ENCODE measurements around the gene E2F4. TPM values are rescaled to one million over a fixed set of nuclear protein-coding genes. Genes with fewer than 3 reads are reported as not detected.

The E2F4 gene
- total and polyA plus RNA-seq, 9 of the 15 experiments (the other 6 are each of a cell fraction or from before 2014, with no cell fraction given): 9.7 to 139 (median 106) TPM

DNA sequence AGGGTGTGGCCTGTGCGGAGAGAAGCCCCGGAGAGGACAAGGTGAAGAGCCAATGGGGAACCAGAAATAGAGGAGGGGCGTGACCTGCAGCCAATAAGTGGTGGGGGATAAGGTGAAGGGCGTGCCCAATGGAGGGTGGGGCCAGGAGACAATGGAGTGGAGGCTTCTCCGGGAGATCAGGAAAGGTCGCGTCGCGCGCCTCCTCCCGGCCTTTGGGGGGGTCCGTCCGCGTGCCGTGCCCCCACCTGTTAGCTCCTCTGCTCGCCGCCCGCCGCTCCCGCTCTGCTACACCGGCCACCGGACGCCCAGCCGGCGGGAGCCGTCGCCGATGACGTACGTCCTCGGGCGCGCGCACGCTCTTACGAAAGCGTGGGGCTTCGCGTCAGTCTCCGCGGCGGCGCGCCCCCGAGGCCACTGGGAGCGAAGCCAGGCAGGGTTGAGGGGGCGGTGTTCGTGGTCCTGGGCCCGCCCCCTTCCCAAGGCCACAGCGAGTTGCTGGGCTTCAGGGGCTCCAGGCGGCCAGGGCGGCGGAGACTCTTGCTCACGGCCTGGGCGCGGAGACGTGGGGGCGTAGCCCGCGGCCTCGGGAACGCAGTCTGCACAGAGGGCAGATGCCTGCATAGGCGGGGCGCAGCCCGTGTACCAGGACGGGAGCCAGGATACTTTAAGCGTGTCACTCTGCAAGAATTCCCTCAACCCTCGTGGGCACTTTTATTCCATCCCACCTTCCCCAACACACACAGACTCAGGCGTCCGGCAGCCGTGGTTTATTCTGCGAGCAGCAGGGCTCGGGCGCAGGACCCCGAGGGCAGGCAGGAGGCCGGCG is 8.1 kb upstream of the E2F4 start, which contains the start of gene MATCAP1 (continued):
- no peak for TF ChIP-seq MYBL2 (IDR thresholded peaks at IDR 0.05; ENCODE audit: low read depth)
- no peak for TF ChIP-seq MYBL2 (CRISPR knock-in tag; IDR thresholded peaks at IDR 0.05; ENCODE audit: borderline replicate concordance)
- TF ChIP-seq, protein P1, sequence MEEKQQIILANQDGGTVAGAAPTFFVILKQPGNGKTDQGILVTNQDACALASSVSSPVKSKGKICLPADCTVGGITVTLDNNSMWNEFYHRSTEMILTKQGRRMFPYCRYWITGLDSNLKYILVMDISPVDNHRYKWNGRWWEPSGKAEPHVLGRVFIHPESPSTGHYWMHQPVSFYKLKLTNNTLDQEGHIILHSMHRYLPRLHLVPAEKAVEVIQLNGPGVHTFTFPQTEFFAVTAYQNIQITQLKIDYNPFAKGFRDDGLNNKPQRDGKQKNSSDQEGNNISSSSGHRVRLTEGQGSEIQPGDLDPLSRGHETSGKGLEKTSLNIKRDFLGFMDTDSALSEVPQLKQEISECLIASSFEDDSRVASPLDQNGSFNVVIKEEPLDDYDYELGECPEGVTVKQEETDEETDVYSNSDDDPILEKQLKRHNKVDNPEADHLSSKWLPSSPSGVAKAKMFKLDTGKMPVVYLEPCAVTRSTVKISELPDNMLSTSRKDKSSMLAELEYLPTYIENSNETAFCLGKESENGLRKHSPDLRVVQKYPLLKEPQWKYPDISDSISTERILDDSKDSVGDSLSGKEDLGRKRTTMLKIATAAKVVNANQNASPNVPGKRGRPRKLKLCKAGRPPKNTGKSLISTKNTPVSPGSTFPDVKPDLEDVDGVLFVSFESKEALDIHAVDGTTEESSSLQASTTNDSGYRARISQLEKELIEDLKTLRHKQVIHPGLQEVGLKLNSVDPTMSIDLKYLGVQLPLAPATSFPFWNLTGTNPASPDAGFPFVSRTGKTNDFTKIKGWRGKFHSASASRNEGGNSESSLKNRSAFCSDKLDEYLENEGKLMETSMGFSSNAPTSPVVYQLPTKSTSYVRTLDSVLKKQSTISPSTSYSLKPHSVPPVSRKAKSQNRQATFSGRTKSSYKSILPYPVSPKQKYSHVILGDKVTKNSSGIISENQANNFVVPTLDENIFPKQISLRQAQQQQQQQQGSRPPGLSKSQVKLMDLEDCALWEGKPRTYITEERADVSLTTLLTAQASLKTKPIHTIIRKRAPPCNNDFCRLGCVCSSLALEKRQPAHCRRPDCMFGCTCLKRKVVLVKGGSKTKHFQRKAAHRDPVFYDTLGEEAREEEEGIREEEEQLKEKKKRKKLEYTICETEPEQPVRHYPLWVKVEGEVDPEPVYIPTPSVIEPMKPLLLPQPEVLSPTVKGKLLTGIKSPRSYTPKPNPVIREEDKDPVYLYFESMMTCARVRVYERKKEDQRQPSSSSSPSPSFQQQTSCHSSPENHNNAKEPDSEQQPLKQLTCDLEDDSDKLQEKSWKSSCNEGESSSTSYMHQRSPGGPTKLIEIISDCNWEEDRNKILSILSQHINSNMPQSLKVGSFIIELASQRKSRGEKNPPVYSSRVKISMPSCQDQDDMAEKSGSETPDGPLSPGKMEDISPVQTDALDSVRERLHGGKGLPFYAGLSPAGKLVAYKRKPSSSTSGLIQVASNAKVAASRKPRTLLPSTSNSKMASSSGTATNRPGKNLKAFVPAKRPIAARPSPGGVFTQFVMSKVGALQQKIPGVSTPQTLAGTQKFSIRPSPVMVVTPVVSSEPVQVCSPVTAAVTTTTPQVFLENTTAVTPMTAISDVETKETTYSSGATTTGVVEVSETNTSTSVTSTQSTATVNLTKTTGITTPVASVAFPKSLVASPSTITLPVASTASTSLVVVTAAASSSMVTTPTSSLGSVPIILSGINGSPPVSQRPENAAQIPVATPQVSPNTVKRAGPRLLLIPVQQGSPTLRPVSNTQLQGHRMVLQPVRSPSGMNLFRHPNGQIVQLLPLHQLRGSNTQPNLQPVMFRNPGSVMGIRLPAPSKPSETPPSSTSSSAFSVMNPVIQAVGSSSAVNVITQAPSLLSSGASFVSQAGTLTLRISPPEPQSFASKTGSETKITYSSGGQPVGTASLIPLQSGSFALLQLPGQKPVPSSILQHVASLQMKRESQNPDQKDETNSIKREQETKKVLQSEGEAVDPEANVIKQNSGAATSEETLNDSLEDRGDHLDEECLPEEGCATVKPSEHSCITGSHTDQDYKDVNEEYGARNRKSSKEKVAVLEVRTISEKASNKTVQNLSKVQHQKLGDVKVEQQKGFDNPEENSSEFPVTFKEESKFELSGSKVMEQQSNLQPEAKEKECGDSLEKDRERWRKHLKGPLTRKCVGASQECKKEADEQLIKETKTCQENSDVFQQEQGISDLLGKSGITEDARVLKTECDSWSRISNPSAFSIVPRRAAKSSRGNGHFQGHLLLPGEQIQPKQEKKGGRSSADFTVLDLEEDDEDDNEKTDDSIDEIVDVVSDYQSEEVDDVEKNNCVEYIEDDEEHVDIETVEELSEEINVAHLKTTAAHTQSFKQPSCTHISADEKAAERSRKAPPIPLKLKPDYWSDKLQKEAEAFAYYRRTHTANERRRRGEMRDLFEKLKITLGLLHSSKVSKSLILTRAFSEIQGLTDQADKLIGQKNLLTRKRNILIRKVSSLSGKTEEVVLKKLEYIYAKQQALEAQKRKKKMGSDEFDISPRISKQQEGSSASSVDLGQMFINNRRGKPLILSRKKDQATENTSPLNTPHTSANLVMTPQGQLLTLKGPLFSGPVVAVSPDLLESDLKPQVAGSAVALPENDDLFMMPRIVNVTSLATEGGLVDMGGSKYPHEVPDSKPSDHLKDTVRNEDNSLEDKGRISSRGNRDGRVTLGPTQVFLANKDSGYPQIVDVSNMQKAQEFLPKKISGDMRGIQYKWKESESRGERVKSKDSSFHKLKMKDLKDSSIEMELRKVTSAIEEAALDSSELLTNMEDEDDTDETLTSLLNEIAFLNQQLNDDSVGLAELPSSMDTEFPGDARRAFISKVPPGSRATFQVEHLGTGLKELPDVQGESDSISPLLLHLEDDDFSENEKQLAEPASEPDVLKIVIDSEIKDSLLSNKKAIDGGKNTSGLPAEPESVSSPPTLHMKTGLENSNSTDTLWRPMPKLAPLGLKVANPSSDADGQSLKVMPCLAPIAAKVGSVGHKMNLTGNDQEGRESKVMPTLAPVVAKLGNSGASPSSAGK (IDR thresholded peaks at IDR 0.05): no peak
- TF ChIP-seq RBM34 (IDR thresholded peaks at IDR 0.05; ENCODE audit: borderline replicate concordance, insufficient read depth, low read length): 0 out of 2 replicates have a peak, but pooled peaks have one; percentile 50
- TF ChIP-seq WHSC1 (IDR thresholded peaks at IDR 0.05; ENCODE audit: low read length): no peak
- TF ChIP-seq RAD21 (CRISPR knock-in tag; conservative IDR thresholded peaks at IDR 0.05 in 1 of 2, IDR thresholded peaks at IDR 0.05 in 1 of 2): no peak
- no peak for TF ChIP-seq ZSCAN29 (IDR thresholded peaks at IDR 0.05)
- TF ChIP-seq, protein P2, sequence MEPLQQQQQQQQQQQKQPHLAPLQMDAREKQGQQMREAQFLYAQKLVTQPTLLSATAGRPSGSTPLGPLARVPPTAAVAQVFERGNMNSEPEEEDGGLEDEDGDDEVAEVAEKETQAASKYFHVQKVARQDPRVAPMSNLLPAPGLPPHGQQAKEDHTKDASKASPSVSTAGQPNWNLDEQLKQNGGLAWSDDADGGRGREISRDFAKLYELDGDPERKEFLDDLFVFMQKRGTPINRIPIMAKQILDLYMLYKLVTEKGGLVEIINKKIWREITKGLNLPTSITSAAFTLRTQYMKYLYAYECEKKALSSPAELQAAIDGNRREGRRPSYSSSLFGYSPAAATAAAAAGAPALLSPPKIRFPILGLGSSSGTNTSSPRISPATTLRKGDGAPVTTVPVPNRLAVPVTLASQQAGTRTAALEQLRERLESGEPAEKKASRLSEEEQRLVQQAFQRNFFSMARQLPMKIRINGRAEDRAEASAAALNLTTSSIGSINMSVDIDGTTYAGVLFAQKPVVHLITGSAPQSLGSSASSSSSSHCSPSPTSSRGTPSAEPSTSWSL (CRISPR knock-in tag; IDR thresholded peaks at IDR 0.05; ENCODE audit: borderline replicate concordance): no peak
- TF ChIP-seq FOSL1 (tag; conservative IDR thresholded peaks at IDR 0.05): no peak
- TF ChIP-seq NBN (IDR thresholded peaks at IDR 0.05; ENCODE audit: low read depth): no peak
- no peak for TF ChIP-seq MAFG (tag; conservative IDR thresholded peaks at IDR 0.05)
- TF ChIP-seq, protein P3, sequence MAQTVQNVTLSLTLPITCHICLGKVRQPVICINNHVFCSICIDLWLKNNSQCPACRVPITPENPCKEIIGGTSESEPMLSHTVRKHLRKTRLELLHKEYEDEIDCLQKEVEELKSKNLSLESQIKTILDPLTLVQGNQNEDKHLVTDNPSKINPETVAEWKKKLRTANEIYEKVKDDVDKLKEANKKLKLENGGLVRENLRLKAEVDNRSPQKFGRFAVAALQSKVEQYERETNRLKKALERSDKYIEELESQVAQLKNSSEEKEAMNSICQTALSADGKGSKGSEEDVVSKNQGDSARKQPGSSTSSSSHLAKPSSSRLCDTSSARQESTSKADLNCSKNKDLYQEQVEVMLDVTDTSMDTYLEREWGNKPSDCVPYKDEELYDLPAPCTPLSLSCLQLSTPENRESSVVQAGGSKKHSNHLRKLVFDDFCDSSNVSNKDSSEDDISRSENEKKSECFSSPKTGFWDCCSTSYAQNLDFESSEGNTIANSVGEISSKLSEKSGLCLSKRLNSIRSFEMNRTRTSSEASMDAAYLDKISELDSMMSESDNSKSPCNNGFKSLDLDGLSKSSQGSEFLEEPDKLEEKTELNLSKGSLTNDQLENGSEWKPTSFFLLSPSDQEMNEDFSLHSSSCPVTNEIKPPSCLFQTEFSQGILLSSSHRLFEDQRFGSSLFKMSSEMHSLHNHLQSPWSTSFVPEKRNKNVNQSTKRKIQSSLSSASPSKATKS (CRISPR knock-in tag; IDR thresholded peaks at IDR 0.05): no peak
